A673 (cell line): Measurements from ENCODE around the gene PRTFDC1. TPM values are rescaled to one million over a fixed set of nuclear protein-coding genes. Genes with fewer than 3 reads are reported as not detected.

Experiments
- BruUV-seq: library from RNA; stranded (reverse); fragments of 400-500 nt; replicated peaks from 2 replicates; lab custom pipeline; 2021; lab: Mats Ljungman, UMichigan
- CTCF ChIA-PET: fragments of 300-600 bp; sonication (Branson Sonifier 250); formaldehyde crosslinking; loops from one replicate; lab custom pipeline; 2022; ENCODE audit warnings: antibody characterized with exemption; lab: Charles Lee
- POLR2A ChIA-PET: fragments of 300-600 bp; sonication (Branson Sonifier 250); formaldehyde crosslinking; loops from one replicate; lab custom pipeline; 2022; ENCODE audit warnings: antibody characterized with exemption; ENCODE audit not compliant: low non-redundant PET; lab: Charles Lee
- DNase-seq: peaks from one replicate; pipeline ENCODE4 v3.0.0-alpha.2; 2015; ENCODE audit warnings: low spot score
- H3K27ac ChIP-seq: fragments of 200-600 bp; sonication (generic); 2 replicates; pipeline ENCODE4 v1.5.1; 2016; ENCODE audit warnings: mixed run types, low read depth, mild to moderate bottlenecking, mixed read lengths, antibody characterized with exemption, low read length; ENCODE audit not compliant: poor library complexity, severe bottlenecking
- H3K27me3 ChIP-seq: fragments of 200-600 bp; sonication (generic); replicated peaks from 2 replicates; pipeline ENCODE4 v1.6.1; 2017; ENCODE audit warnings: mixed run types, low read depth, mild to moderate bottlenecking, mixed read lengths, antibody characterized with exemption, low read length; ENCODE audit not compliant: insufficient read depth, poor library complexity
- H3K36me3 ChIP-seq: fragments of 200-600 bp; sonication (generic); 2 replicates; pipeline ENCODE4 v1.6.1; 2016; ENCODE audit warnings: mixed run types, mild to moderate bottlenecking, mixed read lengths, antibody characterized with exemption, low read length; ENCODE audit not compliant: insufficient read depth, poor library complexity, severe bottlenecking
- H3K4me1 ChIP-seq: fragments of 200-600 bp; sonication (generic); 2 replicates; pipeline ENCODE4 v1.6.1; 2017; ENCODE audit warnings: mixed run types, mild to moderate bottlenecking, mixed read lengths, antibody characterized with exemption, low read length; ENCODE audit not compliant: insufficient read depth, poor library complexity, severe bottlenecking
- H3K4me3 ChIP-seq: fragments of 200-600 bp; sonication (generic); 2 replicates; pipeline ENCODE4 v1.5.1; 2016; ENCODE audit warnings: low read depth, mixed run types, mild to moderate bottlenecking, mixed read lengths, low read length; ENCODE audit not compliant: poor library complexity, severe bottlenecking
- H3K9me3 ChIP-seq: fragments of 200-600 bp; sonication (generic); 2 replicates; pipeline ENCODE4 v1.6.1; 2016; ENCODE audit warnings: mixed run types, low read depth, mild to moderate bottlenecking, mixed read lengths, antibody characterized with exemption, low read length; ENCODE audit not compliant: poor library complexity, severe bottlenecking
- EZH2 ChIP-seq: fragments of 200-600 bp; sonication (generic); IDR thresholded peaks from 2 replicates; pipeline ENCODE4 v1.6.1; 2017; ENCODE audit warnings: borderline replicate concordance, low read depth, mild to moderate bottlenecking, mixed read lengths, antibody characterized with exemption, low read length; ENCODE audit not compliant: poor library complexity, severe bottlenecking
- intact Hi-C: fragments of 100-400 bp; cut with micrococcal nuclease; formaldehyde crosslinking; loops from one replicate; pipeline ENCODE4 v1.10.0; 2022; ENCODE audit not compliant: unreplicated experiment
- total RNA-seq: library from RNA; stranded (reverse); gene quantifications from 2 replicates; pipeline ENCODE4 v1.2.3, GENCODE V29; 2021
- TF ChIP-seq, protein P1 (sequence below): fragments of 300-800, 200-600 bp; sonication (generic); conservative IDR thresholded peaks from 2 replicates; pipeline ENCODE4 v1.5.1; 2017; ENCODE audit warnings: low read depth, mild to moderate bottlenecking, antibody characterized with exemption, low read length, moderate library complexity, mixed read lengths

The PRTFDC1 gene
- total RNA-seq, 1 experiment from 2014 or later, result 49.8 TPM

DNA sequence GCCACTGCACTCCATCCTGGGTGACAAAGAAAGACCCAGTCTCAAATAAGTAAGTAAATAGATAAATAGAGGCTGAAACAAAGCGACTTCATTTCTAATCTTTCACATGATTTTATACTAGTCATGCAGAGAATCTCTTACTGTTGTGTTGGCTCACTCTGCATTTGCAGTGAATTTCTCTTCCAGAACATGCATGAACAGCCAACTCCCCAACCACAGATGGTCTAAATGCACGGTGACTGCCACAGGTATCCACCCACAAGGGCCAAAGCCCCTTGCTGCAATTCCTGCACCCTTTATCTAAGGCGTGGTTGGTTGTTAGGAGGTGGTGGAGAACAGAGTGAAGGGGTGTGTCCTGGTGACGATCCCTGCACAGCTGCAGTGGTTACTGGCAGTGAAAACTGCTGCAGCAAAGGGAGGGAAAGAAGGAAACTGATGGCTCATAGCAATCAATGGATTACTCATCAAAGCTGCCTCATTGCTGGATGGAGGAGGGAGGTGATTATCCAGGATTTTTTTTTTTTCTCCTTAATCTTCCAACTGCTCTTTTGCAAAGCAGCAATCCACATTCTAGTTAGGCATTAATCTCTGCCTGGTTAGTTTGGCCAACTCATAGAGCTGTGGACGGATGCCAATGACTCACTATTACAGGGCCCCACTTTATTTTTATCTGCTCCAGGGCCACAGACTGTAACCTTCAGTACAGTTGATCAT, 50.6 kb downstream of the PRTFDC1 start:
- H3K4me1 ChIP-seq, result peaks cover 26% of the 10 kb centered on the region
- intact Hi-C loops, result no loop called here
- peak overlapping the region; percentile 46 for H3K27ac ChIP-seq
- no peaks in the 10 kb centered on the region for H3K27me3 ChIP-seq
- no peak overlapping the region for H3K4me3 ChIP-seq
- CTCF ChIA-PET, result interaction anchor here (0.5 kb wide), 1 partner anchor 42 kb away, joined by 5 read pairs; no protein-coding TSS in a partner anchor
- POLR2A ChIA-PET, result no interaction called here
- TF ChIP-seq, protein P1, sequence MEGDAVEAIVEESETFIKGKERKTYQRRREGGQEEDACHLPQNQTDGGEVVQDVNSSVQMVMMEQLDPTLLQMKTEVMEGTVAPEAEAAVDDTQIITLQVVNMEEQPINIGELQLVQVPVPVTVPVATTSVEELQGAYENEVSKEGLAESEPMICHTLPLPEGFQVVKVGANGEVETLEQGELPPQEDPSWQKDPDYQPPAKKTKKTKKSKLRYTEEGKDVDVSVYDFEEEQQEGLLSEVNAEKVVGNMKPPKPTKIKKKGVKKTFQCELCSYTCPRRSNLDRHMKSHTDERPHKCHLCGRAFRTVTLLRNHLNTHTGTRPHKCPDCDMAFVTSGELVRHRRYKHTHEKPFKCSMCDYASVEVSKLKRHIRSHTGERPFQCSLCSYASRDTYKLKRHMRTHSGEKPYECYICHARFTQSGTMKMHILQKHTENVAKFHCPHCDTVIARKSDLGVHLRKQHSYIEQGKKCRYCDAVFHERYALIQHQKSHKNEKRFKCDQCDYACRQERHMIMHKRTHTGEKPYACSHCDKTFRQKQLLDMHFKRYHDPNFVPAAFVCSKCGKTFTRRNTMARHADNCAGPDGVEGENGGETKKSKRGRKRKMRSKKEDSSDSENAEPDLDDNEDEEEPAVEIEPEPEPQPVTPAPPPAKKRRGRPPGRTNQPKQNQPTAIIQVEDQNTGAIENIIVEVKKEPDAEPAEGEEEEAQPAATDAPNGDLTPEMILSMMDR, result no peak
- TF ChIP-seq EZH2, result no peak
- peak; percentile 71 for DNase-seq
- no peaks in the 10 kb centered on the region for H3K36me3 ChIP-seq
- no TSS peak for BruUV-seq
- H3K9me3 ChIP-seq, result no peaks in the 10 kb centered on the region

DNA sequence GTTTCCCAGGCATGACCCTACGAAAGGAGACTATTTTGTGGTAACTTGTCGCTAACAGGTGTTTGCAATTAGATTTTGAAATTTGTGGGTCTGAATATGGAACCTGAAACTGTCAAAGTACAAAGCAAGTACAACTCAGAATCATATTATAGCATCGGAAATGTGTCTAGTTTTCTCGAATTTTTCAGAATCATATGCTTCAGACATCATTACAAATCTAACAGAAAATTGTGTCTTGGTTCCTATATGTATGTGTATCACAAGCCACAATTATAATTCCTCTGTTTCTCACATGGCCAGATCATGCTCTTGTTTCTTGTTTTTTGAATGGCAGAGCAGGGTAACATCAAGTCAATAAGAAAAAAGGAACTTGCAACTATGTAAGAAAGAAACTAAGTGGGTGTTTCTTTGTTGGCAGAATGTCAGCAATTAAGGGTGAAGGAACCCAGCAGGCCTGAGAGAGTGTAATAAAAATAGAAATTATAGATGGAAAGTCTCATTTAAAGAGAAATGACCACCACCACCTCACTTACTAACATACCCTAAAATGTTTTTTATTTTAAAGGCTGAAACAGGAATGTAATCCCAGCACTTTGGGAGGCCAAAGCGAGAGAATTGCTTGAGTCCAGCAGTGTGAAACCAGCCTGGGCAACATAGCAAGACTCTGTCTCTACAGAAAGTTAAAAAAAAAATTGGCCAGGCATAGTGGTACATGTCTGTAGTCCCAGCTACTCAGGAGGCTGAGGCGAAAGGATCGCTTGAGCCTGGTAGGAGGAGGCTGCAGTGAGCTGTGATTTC, 51.3 kb downstream of the PRTFDC1 start:
- DNase-seq, result peak; percentile 59
- BruUV-seq, result no TSS peak
- CTCF ChIA-PET, result no interaction called here
- no peaks in the 10 kb centered on the region for H3K9me3 ChIP-seq
- peaks cover 26% of the 10 kb centered on the region for H3K4me1 ChIP-seq
- intact Hi-C loops, result no loop called here
- POLR2A ChIA-PET, result no interaction called here
- H3K36me3 ChIP-seq, result no peaks in the 10 kb centered on the region
- no peaks in the 10 kb centered on the region for H3K27me3 ChIP-seq
- TF ChIP-seq, protein P1, result no peak
- no peak for TF ChIP-seq EZH2
- peak overlapping the region; percentile 46 for H3K27ac ChIP-seq
- H3K4me3 ChIP-seq, result no peak overlapping the region

DNA sequence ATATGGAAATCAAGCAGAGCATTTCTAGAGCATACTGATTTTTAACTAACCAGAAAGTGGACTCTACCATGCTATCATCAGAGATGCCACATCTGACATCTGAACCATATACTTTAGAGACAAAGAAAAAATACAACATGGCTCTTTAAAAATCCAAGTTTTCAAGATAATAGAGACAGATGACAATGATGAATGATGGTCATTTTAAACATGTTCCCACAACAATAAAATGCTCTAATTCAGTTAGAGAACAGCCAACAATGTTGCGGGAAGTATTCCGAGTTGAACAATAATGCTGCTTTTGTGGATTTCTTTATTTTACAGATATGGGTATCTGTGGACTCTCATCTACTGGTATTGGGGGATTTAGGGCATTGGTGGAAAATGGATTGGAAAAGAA, 52.8 kb downstream of the PRTFDC1 start:
- intact Hi-C loops, result no loop called here
- CTCF ChIA-PET, result no interaction called here
- no peak for DNase-seq
- TF ChIP-seq, protein P1, result no peak
- TF ChIP-seq EZH2, result no peak
- H3K36me3 ChIP-seq, result no peaks in the 10 kb centered on the region
- H3K27me3 ChIP-seq, result no peaks in the 10 kb centered on the region
- peaks cover 26% of the 10 kb centered on the region for H3K4me1 ChIP-seq
- no peaks in the 10 kb centered on the region for H3K9me3 ChIP-seq
- POLR2A ChIA-PET, result no interaction called here
- H3K27ac ChIP-seq, result no peak overlapping the region
- no peak overlapping the region for H3K4me3 ChIP-seq
- no TSS peak for BruUV-seq
